OCI-M2 (cell line): ENCODE measurements around the gene DZIP1L.
"Not testable (repeated sequence)": the region's sequence is repeated elsewhere in the genome, so short reads cannot be mapped to it uniquely, and the experiment has no call there.

Source experiments
- DNase-seq: peaks from one replicate; lab custom pipeline; 2025; ENCODE audit not compliant: unreplicated experiment; lab: John Stamatoyannopoulos, UW

DZIP1L gene

GRCh38 chr3:138114988-138115971 is at the start of gene DZIP1L:
TSS of gene DZIP1L (minus strand) at chr3:138115608. CDS start at chr3:138103971, 11,637 bp downstream.
- no peak for DNase-seq

- no peak for DNase-seq
These were observed 49.7 kb upstream of the DZIP1L start for GRCh38 chr3:138165061-138165460.

GRCh38 chr3:138157743-138158142 is 42.3 kb upstream of the DZIP1L start:
- DNase-seq: no peak

- DNase-seq: no peak
These were observed 39.1 kb upstream of the DZIP1L start for GRCh38 chr3:138154534-138154933.

GRCh38 chr3:138148503-138148902 is 33.1 kb upstream of the DZIP1L start:
- no peak for DNase-seq

- DNase-seq: not testable (repeated sequence)
These were observed 26.8 kb upstream of the DZIP1L start for GRCh38 chr3:138142181-138142580.

GRCh38 chr3:138140940-138141339 is 25.5 kb upstream of the DZIP1L start:
- no peak for DNase-seq

GRCh38 chr3:138139691-138140090 is 24.3 kb upstream of the DZIP1L start:
- DNase-seq: no peak

- no peak for DNase-seq
These were observed 22.5 kb upstream of the DZIP1L start for GRCh38 chr3:138137861-138138260.

GRCh38 chr3:138136201-138136600 is 20.8 kb upstream of the DZIP1L start:
- DNase-seq: no peak

GRCh38 chr3:138135833-138136194 is 20.4 kb upstream of the DZIP1L start:
- no peak for DNase-seq

- DNase-seq: no peak
These were observed 19.9 kb upstream of the DZIP1L start for GRCh38 chr3:138135146-138135832.

GRCh38 chr3:138132239-138132638 is 16.8 kb upstream of the DZIP1L start, which contains the start of gene A4GNT:
TSS of gene A4GNT (minus strand) at chr3:138132390. CDS start at chr3:138131256, 1,134 bp downstream.
- no peak for DNase-seq

- DNase-seq: no peak
These were observed 12.4 kb upstream of the DZIP1L start for GRCh38 chr3:138127636-138128365.

- no peak for DNase-seq
These were observed 10.3 kb upstream of the DZIP1L start for GRCh38 chr3:138125548-138126221.

- no peak for DNase-seq
These were observed 9.4 kb upstream of the DZIP1L start for GRCh38 chr3:138124706-138125355.

GRCh38 chr3:138124188-138124587 is 8.8 kb upstream of the DZIP1L start:
- no peak for DNase-seq

- no peak for DNase-seq
These were observed 4.0 kb upstream of the DZIP1L start for GRCh38 chr3:138119423-138119766.

GRCh38 chr3:138118612-138119422 is 3.4 kb upstream of the DZIP1L start:
- DNase-seq: peak; percentile 23
